Vagina (tissue), 2 donors: Measurements from ENCODE around the gene SLC28A3. TPM values are rescaled to one million over a fixed set of nuclear protein-coding genes. Genes with fewer than 3 reads are reported as not detected.

Experiments
- DNase-seq, 2 donors: peaks; one replicate each; pipeline ENCODE4 v3.0.0-alpha.2; 2017; ENCODE audit errors: extremely low spot score in 2 of 2
- H3K27ac ChIP-seq: fragments of 200-600 bp; sonication (generic); one replicate; pipeline ENCODE4 v1.5.1; 2019
- H3K27me3 ChIP-seq: fragments of 200-600 bp; sonication (generic); one replicate; pipeline ENCODE4 v1.5.1; 2019
- H3K36me3 ChIP-seq, 2 donors: fragments of 200-600 bp; sonication (generic); one replicate each; pipeline ENCODE4 v1.5.1; 2017 to 2019
- H3K4me1 ChIP-seq: fragments of 200-600 bp; sonication (generic); one replicate; pipeline ENCODE4 v1.5.1; 2019
- H3K4me3 ChIP-seq, 2 donors: fragments of 200-600 bp; sonication (generic); 1 replicate in 1 of 2; 2 replicates in 1 of 2; pipeline ENCODE4 v1.5.1; 2016 to 2019
- H3K9me3 ChIP-seq: fragments of 200-600 bp; sonication (generic); one replicate; pipeline ENCODE4 v1.5.1; 2019
- CTCF ChIP-seq, 3 experiments: fragments of 450-650 bp in 2 of 3; fragments of 200-600 bp in 1 of 3; sonication (generic) in 1 of 3; IDR thresholded peaks; one replicate each; pipeline ENCODE4 v1.5.1; 2017 to 2019; ENCODE audit warnings: antibody characterized with exemption in 3 of 3, mild to moderate bottlenecking in 2 of 3, moderate library complexity in 2 of 3
- POLR2A ChIP-seq, 2 donors: fragments of 450-650 bp; IDR thresholded peaks; one replicate each; pipeline ENCODE4 v1.6.1; 2017; ENCODE audit warnings: antibody characterized with exemption in 2 of 2, mild to moderate bottlenecking in 2 of 2, moderate library complexity in 2 of 2
- POLR2AphosphoS5 ChIP-seq, 2 donors: sonication (generic); formaldehyde crosslinking; IDR thresholded peaks; one replicate each; pipeline ENCODE4 v1.9.0; 2017; ENCODE audit warnings: antibody characterized with exemption in 2 of 2, mild to moderate bottlenecking in 2 of 2, low read depth in 1 of 2; ENCODE audit not compliant: insufficient read depth in 1 of 2
- intact Hi-C: fragments of 100-400 bp; cut with DNase I; formaldehyde crosslinking; loops from one replicate; pipeline ENCODE4 v1.15.1; 2023
- total RNA-seq: library from RNA; depleted of rRNA; stranded (reverse); fragments of >200 nt; gene quantifications from one replicate; pipeline ENCODE4 v1.2.3, GENCODE V29; 2016

SLC28A3 gene
- total RNA-seq, 1 donor from 2014 or later: 10.3 TPM

DNA sequence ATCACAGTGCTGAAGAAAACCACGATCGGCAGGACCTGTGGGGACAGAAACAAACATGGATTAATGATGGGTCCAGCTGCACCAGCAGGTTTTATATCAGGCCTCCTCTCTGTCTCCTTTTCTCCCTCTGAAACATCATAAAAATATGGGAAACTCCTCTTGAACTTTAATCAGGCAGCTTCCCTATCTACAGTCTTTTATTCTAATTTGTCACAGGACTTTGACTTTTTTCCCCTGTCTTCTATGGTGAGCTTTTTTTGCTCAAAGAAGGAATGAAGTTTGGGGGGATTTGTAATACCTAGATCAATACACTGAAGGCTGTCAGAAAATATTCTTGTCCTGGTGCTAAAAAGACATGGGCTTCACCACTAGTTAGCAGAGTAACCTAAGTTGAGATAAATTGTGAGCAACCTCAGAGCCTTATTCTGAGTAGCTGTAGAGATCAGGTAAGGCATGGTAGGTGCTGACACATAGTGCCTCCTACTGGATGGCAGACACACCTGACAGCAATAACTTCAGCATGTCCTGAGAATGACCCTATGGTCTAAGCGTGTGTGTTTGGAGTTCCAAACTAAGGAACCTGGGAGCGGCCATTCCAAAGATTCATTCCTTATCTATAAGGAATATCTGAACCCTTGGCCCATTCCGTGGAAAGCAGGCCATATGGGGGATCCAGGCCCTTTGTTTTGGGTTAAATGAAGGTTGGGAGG is 46.2 kb downstream of the SLC28A3 start:
- Histone ChIP-seq H3K27me3 (no peaks in the 10 kb centered on the region), H3K4me1 (no peaks in the 10 kb centered on the region), H3K9me3 (no peaks in the 10 kb centered on the region), H3K4me3 (no peak overlapping the region), H3K27ac (no peak overlapping the region), H3K36me3 (no peaks in the 10 kb centered on the region)
- no peak for DNase-seq
- intact Hi-C loops: no loop called here
- TF ChIP-seq POLR2AphosphoS5 (IDR thresholded peaks at IDR 0.05; ENCODE audit: insufficient read depth in 1 of 2, low read depth in 1 of 2) (no peak), CTCF (IDR thresholded peaks at IDR 0.05) (no peak), POLR2A (IDR thresholded peaks at IDR 0.05) (no peak)

GRCh38 chr9:84293001-84293798 is 47.4 kb downstream of the SLC28A3 start:
- intact Hi-C loops: no loop called here
- DNase-seq: no peak
- no peak overlapping the region for H3K27ac ChIP-seq
- no peaks in the 10 kb centered on the region for H3K36me3 ChIP-seq
- H3K4me1 ChIP-seq: no peaks in the 10 kb centered on the region
- H3K4me3 ChIP-seq: no peak overlapping the region
- no peaks in the 10 kb centered on the region for H3K27me3 ChIP-seq
- TF ChIP-seq POLR2A (IDR thresholded peaks at IDR 0.05) (no peak), POLR2AphosphoS5 (IDR thresholded peaks at IDR 0.05; ENCODE audit: insufficient read depth in 1 of 2, low read depth in 1 of 2) (no peak), CTCF (IDR thresholded peaks at IDR 0.05) (no peak)
- no peaks in the 10 kb centered on the region for H3K9me3 ChIP-seq

DNA sequence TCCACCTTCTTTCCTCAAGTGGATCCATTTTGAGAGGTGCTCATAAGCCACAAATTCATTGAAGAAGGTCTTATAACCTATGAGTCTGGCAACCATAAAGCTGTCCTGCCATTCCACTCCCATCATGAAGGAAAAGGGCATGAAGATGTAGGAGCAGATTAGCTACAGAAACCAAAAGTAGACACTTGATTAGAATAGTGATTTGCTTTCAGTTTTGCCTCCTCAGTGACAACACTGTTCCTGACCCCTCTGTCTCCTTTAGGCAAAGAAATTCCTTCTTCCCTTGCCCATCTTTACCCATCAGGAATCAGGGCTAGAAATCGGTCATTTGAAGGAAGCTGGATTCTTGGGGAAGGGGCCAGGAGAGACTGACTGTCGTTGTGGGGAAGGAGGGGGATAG is 55.2 kb downstream of the SLC28A3 start:
- H3K4me3 ChIP-seq: no peak overlapping the region
- DNase-seq: no peak
- no peak for TF ChIP-seq CTCF (IDR thresholded peaks at IDR 0.05)
- TF ChIP-seq POLR2A (IDR thresholded peaks at IDR 0.05): no peak
- TF ChIP-seq POLR2AphosphoS5 (IDR thresholded peaks at IDR 0.05; ENCODE audit: insufficient read depth in 1 of 2, low read depth in 1 of 2): no peak
- H3K36me3 ChIP-seq: no peaks in the 10 kb centered on the region
- H3K9me3 ChIP-seq: no peaks in the 10 kb centered on the region
- H3K27me3 ChIP-seq: no peaks in the 10 kb centered on the region
- H3K4me1 ChIP-seq: no peaks in the 10 kb centered on the region
- intact Hi-C loops: no loop called here
- no peak overlapping the region for H3K27ac ChIP-seq

GRCh38 chr9:84283946-84284345 is 56.6 kb downstream of the SLC28A3 start:
- no peaks in the 10 kb centered on the region for H3K4me1 ChIP-seq
- no peak for TF ChIP-seq CTCF (IDR thresholded peaks at IDR 0.05)
- no peak for TF ChIP-seq POLR2AphosphoS5 (IDR thresholded peaks at IDR 0.05; ENCODE audit: insufficient read depth in 1 of 2, low read depth in 1 of 2)
- no peak for TF ChIP-seq POLR2A (IDR thresholded peaks at IDR 0.05)
- no peak for DNase-seq
- no peaks in the 10 kb centered on the region for H3K9me3 ChIP-seq
- H3K27me3 ChIP-seq: no peaks in the 10 kb centered on the region
- peak overlapping the region in 1 of 2 donors; percentile 4 for H3K4me3 ChIP-seq
- intact Hi-C loops: no loop called here
- no peak overlapping the region for H3K27ac ChIP-seq
- no peaks in the 10 kb centered on the region for H3K36me3 ChIP-seq

GRCh38 chr9:84278130-84278529 is 62.4 kb downstream of the SLC28A3 start:
- Histone ChIP-seq H3K9me3 (no peaks in the 10 kb centered on the region), H3K4me3 (no peak overlapping the region), H3K36me3 (no peaks in the 10 kb centered on the region), H3K27me3 (no peaks in the 10 kb centered on the region), H3K27ac (no peak overlapping the region), H3K4me1 (no peaks in the 10 kb centered on the region)
- intact Hi-C loops: no loop called here
- TF ChIP-seq POLR2AphosphoS5 (IDR thresholded peaks at IDR 0.05; ENCODE audit: insufficient read depth in 1 of 2, low read depth in 1 of 2): no peak
- no peak for TF ChIP-seq POLR2A (IDR thresholded peaks at IDR 0.05)
- TF ChIP-seq CTCF (IDR thresholded peaks at IDR 0.05): no peak
- no peak for DNase-seq
